ENCODE data around the gene STK39.

STK39 gene

GRCh38 chr2:167986223-167986622, 261.2 kb downstream of the STK39 start:
- no peak for DNase-seq

- no peak for DNase-seq
These were observed 265.4 kb downstream of the STK39 start for GRCh38 chr2:167981945-167982344.

GRCh38 chr2:167980439-167980838, 267.0 kb downstream of the STK39 start:
- DNase-seq = no peak

GRCh38 chr2:167972746-167973145, 274.6 kb downstream of the STK39 start:
- DNase-seq = no peak

GRCh38 chr2:167972020-167972419, 275.4 kb downstream of the STK39 start:
- DNase-seq = no peak

GRCh38 chr2:167966937-167967913, 280.2 kb downstream of the STK39 start:
- DNase-seq = no peak

- no peak for DNase-seq
These were observed 281.3 kb downstream of the STK39 start for GRCh38 chr2:167965907-167966761.

GRCh38 chr2:167964650-167965413, 282.6 kb downstream of the STK39 start:
- no peak for DNase-seq

- DNase-seq = no peak
These were observed 283.3 kb downstream of the STK39 start for GRCh38 chr2:167963899-167964649.

GRCh38 chr2:167962436-167963226, 284.8 kb downstream of the STK39 start:
- DNase-seq = no peak

GRCh38 chr2:167961536-167962048, 285.8 kb downstream of the STK39 start:
- DNase-seq = no peak

GRCh38 chr2:167960089-167960747, 287.2 kb downstream of the STK39 start:
- DNase-seq = no peak

GRCh38 chr2:167957662-167958061, 289.7 kb downstream of the STK39 start:
- DNase-seq = no peak

- DNase-seq = no peak
These were observed 292.0 kb downstream of the STK39 start for GRCh38 chr2:167955264-167955906.

- no peak for DNase-seq
These were observed 292.9 kb downstream of the STK39 start for GRCh38 chr2:167954495-167954894.

- no peak for DNase-seq
These were observed 293.6 kb downstream of the STK39 start for GRCh38 chr2:167953776-167954175.

- DNase-seq = no peak
These were observed 296.8 kb downstream of the STK39 start for GRCh38 chr2:167950571-167950970.

- no peak for DNase-seq
These were observed 301.0 kb downstream of the STK39 start for GRCh38 chr2:167946441-167946841.

- DNase-seq = no peak
These were observed 301.6 kb downstream of the STK39 start for GRCh38 chr2:167945660-167946368.
